Ramos (cell line): ENCODE measurements around the gene JUP.

Experiments
- in situ Hi-C: fragments of 300-500 bp; cut with MboI; formaldehyde crosslinking; loops from one replicate; pipeline ENCODE4 v1.14.3; 2022; ENCODE audit warnings: low sequenced_read_pairs; ENCODE audit not compliant: unreplicated experiment

JUP gene

DNA sequence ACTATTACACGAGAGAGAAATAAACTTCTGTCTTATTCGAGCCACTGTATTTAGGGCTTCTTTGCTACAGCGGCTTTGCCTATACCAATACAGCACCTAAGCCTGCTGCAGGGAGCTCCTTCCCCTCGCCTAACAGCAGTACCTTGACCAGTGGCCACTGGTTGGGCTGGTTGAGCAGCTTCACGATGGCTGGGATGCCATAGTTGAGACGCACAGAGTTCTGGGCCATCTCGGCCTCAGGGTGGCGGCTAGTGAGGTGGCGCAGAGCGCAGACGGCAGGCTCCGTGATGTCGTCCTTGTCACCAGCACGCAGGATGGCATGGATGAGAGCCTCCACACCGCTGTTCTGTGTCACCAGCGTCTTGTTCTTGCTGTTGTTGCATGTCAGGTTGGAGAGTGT lies 23.7 kb downstream of the JUP start:
- in situ Hi-C loops: no loop called here

DNA sequence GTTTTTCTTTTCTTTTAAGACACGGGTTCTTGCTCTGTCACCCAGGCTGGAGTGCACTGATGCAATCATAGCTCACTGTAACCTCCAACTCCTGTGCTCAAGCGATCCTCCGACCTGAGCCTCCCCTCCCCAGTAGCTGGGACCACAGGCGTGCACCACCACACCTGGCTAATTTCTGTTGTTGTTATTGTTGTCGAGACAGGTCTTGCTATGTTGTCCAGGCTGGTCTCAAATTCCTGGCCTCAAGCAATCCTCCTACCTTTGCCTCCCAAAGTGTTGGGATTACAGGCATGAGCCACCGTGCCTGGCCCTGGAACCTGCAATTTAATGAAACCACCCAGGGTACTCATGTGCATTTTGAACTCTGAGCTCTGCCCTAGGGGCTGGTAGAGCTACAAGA lies 24.1 kb downstream of the JUP start:
- in situ Hi-C loops: no loop called here

DNA sequence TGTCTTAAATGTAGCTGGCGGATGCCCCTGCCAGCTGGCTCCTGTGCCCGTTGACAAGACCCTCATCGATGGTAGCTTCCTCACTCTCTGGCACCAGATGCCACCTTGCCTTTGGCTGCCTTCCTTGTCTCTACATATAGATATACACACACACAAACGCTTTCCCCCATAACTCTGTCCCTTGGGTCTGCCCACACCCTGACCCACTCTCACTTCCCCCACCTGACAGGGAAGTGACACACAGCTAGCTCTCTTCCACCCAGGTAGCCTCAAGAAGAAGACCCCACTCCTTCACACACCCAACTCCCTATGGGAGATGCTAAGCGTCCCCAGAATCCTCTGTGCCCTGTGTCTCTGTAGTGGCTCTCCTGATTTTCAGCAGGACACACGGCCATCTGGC lies 25.6 kb downstream of the JUP start:
- in situ Hi-C loops: no loop called here

DNA sequence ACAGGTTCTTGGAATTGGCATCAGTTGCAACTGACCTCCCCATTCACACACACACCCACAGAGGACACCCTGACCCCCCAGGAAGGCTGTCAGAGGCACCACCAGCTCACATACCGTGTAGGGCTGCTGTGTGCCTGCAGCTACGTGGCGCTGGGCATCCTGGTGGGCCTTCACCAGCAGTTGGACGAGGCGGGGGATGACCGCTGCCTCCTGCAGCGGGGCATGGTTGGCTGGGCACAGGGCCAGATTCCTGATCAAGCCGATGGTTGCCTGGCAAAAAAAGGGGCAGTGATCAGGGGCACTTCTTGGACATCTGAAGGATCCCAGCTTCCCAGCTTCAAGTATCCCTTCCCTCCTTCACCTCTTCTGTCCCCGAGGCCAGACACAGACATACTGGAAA lies 27.9 kb downstream of the JUP start:
- in situ Hi-C loops: no loop called here

DNA sequence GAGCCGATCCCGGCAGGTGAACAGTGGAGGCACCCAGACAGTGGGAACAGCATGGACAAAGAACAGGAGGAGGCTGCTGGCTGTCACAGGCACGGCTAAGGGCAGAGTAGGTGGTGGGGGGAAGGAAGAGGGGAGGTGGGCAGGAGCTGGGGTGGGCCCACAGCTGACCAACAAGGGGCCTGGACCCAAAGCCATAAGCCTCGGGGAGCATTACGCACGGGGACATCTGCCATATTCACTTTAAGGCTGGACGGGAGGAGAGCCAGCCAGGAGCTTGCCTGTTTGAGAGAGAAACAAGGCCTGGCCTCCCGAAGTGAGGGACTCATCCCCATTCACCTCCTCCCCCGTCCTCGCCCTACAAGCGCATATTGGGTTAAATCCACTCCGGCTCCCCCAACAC lies 32.4 kb downstream of the JUP start:
- in situ Hi-C loops: no loop called here

DNA sequence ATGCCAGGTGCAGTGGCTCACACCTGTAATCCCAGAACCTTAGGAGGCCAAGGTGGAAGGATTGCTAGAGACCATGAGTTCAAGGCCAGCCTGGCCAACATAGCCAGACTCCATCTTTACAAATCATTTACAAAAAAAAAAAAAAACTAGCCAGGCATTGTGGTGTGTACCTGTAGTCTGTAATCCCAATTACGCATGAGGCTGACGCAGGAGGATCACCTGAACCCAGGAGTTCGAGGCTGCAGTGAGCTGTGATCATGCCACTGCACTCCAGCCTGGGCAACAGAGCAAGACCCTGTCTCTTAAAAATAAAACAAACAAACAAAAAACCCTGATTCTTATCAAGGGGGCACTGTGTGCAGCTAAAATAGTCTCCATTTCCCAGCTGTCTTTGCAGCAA lies 35.2 kb downstream of the JUP start:
- in situ Hi-C loops: no loop called here

DNA sequence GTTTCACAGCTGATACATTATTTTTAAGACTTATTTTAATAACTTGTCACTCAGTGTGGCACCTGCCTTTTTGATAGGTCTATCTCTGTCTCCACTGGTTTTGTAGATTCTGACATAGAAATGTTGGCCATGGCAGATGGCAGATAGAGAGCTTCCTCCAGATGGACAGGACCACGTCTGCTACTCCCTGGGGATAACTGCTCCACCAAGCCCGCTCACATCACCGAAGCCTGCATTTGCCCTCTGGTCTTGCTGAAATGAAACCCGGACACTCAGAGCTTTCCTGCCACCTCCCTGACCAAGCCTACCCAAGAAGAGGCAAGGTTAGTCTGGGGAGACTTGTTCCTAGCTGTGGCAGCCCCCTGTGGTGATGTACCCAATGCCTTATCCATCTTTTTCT lies 35.6 kb downstream of the JUP start:
- in situ Hi-C loops: no loop called here

DNA sequence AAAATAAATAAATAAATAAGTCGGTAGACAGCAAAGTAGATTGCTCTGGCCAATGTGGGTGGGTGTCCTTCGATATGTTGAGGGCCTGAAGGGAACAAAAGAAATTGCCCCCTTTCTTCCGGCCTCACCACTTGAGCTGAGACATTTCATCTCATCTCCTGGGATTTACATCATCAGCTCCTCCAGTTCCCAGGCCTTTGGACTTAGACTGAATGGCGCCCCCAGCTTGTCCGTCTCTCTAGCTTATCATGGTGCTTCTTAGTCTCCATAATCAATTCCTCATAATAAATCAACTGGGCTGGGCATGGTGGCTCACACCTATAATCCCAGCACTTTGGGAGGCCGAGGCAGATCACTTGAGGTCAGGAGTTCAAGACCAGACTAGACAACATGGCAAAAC lies 38.2 kb downstream of the JUP start:
- in situ Hi-C loops: loop anchor here (25.0 kb wide), 1 partner anchor 364 kb away; the partner anchor contains the start of genes DHX58, HSPB9 and KAT2A

DNA sequence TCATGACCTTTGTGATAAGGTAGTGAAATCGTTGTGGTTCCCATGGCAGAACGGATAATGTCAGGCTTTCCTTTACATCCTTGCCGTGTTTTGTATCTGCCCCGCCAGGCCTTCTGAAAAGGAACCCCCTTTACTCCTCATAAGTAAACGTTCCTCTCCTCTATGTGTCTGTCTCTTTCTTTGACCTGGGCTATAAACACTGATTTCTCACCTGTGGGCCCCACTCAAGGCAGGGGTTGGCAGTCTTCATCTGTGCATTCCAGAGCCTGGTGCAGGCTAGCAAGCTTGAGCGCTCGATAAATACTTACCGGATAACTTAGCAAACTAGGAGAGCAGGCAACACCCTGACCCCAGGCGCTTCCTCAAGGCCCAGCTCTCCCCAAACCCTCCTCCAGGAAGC lies 44.8 kb downstream of the JUP start:
- in situ Hi-C loops: loop anchor here (5.0 to 25.0 kb wide), 2 partner anchors 61 to 371 kb away; partner anchors contain the start of genes DHX58, HSPB9 and KAT2A

DNA sequence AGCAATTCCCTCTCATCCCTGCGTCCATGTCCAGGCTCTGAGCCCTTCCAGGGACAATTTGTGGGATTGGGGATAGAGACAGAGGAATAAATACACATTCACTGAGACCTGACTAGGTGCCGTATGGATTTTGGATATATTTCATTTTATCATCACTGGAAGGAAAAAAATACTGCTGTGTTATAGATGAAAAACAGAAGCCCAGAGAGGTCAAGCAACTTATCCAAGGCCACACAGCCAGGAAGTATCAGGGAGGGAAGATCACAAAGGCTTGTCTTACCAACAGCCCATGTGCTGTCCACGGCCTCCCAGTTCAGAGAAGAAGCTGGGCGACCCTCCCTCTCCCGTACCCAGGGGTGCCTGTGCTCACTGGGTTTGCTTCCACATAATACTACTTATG lies 46.0 kb downstream of the JUP start:
- in situ Hi-C loops: loop anchor here (5.0 to 25.0 kb wide), 2 partner anchors 62 to 372 kb away; partner anchors contain the start of genes DHX58, HSPB9 and KAT2A

DNA sequence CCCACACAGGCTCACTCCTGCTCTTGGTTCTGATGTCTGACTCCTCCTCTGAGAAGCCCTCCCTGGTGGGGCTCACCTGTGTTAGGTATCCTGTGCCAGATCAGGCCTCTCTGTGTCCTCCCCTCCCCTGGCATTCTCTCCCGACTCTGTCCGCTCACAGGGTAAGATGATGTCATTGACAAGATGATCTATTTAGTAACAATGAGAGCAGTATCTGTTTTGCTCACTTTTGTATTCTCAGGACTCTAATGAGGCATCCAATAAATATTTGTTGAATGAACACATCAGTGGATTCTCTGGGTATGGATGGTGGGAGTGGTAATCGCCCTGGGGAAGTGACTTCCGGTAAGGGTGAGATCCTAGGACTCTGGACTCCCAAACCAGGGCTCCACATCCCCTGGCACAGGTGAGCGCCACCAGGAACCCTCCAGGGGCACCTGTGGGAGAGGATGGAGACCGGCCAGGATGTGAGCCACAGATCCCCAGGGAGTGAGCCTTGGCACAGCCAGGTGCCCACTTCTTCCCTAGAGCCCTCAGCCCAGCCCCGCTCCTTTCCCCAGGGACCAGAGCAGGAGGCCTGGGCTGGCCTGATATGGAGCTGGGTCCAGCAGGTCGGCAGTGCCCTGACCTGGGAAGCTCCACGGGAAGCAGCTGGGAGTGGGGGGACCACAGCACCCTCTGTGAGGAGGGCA lies 46.7 kb downstream of the JUP start:
- in situ Hi-C loops: loop anchor here (5.0 to 25.0 kb wide), 3 partner anchors 62 to 372 kb away; partner anchors contain the start of genes DHX58, HSPB9 and KAT2A

DNA sequence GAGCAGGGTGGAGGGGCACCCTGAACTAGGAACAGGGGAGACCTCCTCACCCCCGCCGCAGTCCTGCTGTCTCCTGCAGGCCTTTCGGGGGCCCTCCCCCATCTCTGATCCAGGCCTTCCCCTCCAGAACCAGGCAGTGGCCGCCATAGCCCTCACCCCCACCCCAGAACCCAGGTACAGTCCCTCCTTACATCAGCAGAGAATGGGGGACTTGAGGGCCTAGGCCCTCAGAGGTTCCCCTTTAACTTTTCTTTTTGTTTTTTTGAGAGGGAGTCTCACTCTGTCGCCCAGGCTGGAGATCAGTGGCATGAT lies 47.8 kb downstream of the JUP start:
- in situ Hi-C loops: loop anchor here (5.0 to 25.0 kb wide), 2 partner anchors 224 to 374 kb away; partner anchors contain the start of genes DHX58, HSPB9 and KAT2A

DNA sequence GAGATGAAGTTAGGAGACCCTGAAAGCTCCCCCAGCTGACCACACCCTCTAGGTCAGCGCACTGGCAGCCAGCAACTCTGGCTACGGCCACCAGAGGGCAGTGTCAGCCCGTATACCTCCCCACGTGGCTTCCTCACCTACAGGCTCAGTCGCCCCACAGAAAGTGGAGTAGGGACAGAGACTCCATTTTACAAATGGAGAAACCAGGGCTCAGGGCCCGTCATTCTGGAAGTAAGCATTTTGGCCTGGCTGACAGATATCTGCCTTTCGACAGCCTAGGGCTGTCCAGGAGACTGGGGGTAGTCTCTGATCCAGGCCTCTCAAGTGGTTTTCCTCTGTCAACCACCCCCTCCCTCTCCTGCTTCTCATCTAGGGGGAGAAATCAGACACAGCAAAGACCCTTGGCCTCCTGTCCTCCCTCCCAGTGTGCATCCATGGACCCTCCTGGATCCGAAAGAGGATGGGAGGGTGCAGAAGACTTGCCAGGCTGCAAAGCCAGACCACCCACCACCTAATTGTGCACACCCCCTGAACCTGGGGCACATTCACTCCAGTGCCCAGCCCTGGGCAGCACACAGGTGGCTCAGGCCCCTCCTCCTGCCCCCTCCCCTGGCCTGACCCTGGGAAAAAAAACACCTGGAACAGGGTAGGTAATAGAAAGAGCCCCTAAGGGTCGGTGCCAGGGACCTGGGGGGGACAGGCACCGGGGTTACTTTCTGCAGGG lies 48.3 kb downstream of the JUP start:
- in situ Hi-C loops: loop anchor here (5.0 to 25.0 kb wide), 2 partner anchors 224 to 374 kb away; partner anchors contain the start of genes DHX58, HSPB9 and KAT2A

DNA sequence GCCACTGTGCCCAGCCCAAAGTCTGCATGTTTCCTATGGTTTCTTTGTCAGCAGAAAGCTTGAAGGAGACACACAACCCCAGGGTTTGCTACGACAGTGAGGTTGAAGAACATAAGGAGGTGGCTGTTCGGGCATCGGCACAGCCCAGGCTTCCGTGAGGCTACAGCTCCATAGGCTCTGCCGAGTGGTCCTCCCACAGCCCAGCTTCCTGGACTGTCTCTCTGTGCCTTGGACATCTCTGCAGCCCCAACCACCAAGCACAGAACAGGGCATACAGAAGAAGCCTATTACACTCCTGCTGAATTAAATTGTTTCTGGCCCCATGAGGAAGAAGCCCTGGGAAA lies 48.9 kb downstream of the JUP start:
- in situ Hi-C loops: loop anchor here (5.0 to 25.0 kb wide), 2 partner anchors 225 to 375 kb away; partner anchors contain the start of genes DHX58, HSPB9 and KAT2A

DNA sequence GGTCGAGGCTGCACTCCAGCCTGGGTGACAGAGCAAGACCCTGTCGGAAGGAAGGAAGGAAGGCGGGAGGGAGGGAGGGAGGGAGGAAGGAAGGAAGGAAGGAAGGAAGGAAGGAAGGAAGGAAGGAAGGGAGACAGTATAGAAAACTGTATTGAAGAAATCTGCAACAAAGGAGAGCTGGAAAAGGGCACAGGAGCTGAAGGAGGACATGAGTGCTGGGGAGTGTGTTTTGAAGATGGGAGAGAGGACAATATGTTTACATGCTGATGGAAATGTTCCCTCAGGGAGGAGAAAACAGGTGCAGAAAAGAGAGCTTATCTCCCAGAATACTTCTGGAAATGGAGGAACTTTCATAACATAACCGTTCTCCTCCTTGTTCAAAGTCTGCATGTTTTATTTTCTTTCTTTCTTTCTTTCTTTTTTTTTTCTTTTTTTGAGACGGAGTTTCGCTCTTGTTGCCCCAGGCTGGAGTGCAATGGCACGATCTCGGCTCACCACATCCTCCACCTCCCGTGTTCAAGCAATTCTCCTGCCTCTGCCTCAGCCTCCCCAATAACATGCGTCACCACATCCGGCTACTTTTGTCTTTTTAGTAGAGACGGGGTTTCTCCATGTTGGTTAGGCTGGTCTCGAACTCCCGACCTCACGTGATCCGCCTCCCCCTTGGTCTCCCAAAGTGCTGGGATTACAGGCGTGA lies 49.4 kb downstream of the JUP start:
- in situ Hi-C loops: loop anchor here (5.0 to 25.0 kb wide), 2 partner anchors 225 to 375 kb away; partner anchors contain the start of genes DHX58, HSPB9 and KAT2A

DNA sequence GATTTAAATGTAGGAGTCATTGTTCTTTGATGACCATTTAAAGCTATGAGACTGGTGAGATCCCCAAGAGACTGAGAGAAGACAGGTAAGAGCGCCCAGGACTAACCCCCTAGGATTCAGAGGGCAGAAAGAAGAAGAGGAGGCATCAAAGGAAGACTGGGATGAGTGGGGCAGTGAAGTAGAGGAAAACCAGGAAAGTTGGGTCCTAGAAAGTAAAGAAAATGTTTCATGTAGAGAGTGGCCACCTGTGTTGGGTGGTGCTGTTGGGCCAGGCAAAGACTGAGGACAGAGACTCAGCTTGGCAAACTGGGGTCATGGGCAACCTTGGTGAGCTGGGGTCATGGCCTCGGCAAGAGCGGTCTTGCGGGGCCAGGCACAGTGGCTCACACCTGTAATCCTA lies 50.8 kb downstream of the JUP start:
- in situ Hi-C loops: loop anchor here (5.0 to 25.0 kb wide), 2 partner anchors 227 to 377 kb away; partner anchors contain the start of genes DHX58, HSPB9 and KAT2A

DNA sequence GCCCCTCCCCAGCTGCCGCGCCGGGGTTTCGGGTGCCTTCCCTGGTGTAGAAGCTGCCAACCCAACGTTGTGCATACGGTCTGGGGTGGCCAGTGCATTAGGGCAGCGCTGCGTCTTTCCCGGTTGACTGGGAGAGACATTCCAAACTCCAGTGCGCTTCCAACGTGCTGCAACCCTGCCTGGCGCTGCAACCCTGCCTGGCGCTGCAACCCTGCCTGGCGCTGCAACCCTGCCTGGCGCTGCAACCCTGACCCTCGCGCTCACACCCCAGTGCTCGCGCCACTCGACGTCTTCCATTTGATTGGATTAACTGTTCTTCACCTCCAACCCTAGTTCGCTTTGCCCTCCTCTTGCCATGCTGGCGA lies 51.6 kb downstream of the JUP start:
- in situ Hi-C loops: loop anchor here (5.0 to 25.0 kb wide), 2 partner anchors 227 to 377 kb away; partner anchors contain the start of genes DHX58, HSPB9 and KAT2A

DNA sequence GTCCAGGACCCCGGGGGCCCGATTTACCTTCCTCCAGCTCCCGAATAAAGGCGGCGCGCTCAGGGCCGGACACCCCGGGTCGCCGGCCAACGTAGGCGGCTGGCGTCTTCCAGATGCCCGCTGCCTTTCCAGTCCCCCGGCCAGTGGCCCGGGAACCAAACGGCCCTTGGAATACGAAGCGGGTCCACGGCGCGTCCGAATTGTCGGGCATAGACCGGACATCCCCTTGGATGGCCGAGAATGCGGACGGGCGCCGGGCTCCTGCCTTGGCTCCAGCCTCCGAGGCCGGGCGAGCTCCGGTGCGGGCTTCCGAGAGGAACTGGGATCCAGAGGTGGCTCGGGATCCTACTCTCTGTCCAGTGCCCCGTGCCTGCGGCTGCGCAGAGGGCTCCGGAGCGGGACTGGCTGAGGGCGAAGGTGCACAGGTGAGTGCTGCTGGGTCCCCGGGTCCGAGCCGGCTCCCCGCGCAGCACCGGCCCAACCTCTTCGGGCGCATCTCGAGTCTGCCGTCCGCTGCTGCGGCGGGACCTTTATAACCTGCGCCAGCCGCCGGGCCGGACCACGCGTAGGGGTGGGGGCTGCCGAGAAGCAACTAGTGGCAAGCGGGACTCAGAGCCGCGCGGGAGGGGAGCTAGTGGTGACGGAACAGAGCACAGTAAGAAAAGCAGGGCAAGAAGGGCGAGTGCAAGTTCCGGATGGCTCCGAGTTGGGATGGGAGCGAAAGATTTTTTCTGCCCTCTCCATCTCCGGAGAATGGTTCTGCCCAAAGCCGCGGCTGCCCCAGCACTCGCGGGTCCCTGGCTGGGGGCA lies 52.2 kb downstream of the JUP start, which contains the start of gene HAP1:
Gene HAP1, minus strand, starts transcription at position 505 of the 810 bp plus-strand sequence. Its CDS starts 9 bp downstream, at position 496.
- in situ Hi-C loops: loop anchor here (25.0 kb wide), 1 partner anchor 378 kb away; the partner anchor contains the start of genes DHX58, HSPB9 and KAT2A

DNA sequence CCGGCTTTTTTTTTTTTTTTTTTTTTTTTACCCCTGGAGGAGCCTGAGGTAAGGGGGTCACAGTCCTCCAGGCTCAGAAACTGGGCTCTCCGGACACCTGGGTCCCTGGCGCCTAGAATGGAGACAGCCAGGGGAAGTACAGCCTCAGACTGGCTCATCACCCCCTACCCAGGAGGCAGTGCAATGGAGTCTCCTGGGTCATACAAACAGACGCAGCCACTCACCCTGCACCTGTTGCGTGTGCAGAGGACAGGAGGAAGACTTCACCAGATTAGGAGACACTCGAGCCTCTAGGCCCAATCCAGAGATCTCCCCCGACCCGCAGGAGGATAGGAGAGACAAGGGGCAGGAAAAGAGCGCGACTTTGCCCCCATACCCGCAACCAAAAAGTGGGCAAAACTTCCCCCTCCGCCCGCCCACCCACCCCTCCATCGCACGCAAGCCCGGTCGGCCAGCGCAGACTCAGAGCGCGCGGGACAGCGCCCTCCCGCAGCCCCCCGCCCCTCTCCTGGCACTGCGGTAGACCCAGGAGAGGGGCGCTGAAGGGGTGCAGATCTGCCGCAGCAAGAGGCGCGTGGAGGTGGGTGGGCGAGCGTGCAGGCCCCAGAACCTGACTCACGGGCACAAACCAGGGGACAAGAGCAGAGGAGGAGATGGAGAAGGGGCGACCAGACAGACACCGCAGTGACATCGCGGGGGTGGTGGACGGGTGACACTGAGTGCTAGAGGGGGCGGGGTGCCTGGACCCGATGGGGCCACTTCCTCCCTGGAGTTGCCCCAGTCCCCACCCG lies 53.0 kb downstream of the JUP start:
- in situ Hi-C loops: loop anchor here (25.0 kb wide), 1 partner anchor 379 kb away; the partner anchor contains the start of genes DHX58, HSPB9 and KAT2A
